ENCODE results near the gene CCL4L2.
"Not testable (repeated sequence)": the region's sequence is repeated elsewhere in the genome, so short reads cannot be mapped to it uniquely, and the experiment has no call there.

The CCL4L2 gene

DNA sequence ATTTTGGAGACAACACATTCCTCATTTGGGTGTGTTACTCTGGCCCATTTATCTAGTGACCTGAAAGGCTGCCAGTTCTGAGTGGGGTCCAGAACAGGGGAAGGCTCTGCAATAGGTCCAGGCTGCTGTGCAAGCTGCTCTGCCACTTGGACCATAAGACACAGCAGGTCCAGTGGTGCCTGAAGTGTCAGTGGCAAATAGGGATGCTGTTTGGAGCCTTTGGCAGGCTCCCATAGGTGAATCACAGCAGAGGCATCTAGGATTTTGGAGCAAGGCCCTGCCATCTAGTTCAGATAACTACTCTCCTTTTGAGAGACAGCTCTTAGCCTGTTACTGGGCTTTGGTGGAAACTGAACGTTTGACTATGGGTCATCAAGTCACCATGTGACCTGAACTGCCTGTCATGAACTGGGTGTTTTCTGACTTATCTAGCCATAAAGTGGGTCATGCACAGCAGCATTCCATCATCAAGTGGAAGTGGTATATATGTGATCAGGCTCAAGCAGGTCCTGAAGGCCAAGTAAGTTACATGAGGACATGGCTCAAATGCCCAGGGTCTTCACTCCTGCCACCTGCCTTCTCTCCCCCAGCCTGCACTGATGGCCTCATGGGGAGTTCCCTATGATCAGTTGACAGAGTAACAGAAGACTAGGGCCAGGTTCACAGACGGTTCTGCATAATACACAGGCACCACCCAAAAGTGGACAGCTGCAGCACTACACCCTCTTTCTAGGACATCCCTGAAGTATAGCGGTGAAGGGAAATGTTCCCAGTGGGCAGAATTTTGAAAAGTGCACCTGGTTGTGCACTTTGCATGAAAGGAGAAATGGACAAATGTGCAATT is 10.1 kb downstream of the CCL4L2 start:
- H2AFZ ChIP-seq (ENCODE audit: low read depth, low read length); H3K36me3 ChIP-seq (ENCODE audit: insufficient read depth, low read length); H3K9me3 ChIP-seq (ENCODE audit: low read length); H3K4me3 ChIP-seq (ENCODE audit: low read length); H3K4me1 ChIP-seq (ENCODE audit: insufficient read depth, low read length); H3K27me3 ChIP-seq (ENCODE audit: insufficient read depth, low read length): not testable (repeated sequence)

DNA sequence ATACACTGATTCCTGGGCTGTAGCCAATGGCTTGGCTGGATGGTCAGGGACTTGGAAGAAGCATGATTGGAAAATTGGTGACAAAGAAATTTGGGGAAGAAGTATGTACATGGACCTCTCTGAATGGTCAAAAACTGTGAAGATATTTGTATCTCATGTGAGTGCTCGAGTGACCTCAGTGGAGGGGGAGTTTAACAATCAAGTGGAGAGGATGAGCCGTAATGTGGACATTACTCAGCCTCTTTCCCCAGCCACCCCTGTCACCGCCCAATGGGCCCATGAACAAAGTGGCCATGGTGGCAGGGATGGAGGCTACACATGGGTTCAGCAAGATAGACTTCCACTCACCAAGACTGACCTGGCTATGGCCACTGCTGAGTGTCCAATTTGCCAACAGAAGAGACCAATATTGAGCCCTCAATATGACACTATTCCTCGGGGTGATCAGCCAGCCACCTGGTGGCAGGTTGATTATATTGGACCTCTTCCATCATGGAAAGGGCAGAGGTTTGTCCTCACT is 10.8 kb downstream of the CCL4L2 start:
- not testable (repeated sequence) for H3K36me3 ChIP-seq (ENCODE audit: insufficient read depth, low read length); H3K4me3 ChIP-seq (ENCODE audit: low read length); H2AFZ ChIP-seq (ENCODE audit: low read depth, low read length); H3K27me3 ChIP-seq (ENCODE audit: insufficient read depth, low read length); H3K4me1 ChIP-seq (ENCODE audit: insufficient read depth, low read length); H3K9me3 ChIP-seq (ENCODE audit: low read length)

DNA sequence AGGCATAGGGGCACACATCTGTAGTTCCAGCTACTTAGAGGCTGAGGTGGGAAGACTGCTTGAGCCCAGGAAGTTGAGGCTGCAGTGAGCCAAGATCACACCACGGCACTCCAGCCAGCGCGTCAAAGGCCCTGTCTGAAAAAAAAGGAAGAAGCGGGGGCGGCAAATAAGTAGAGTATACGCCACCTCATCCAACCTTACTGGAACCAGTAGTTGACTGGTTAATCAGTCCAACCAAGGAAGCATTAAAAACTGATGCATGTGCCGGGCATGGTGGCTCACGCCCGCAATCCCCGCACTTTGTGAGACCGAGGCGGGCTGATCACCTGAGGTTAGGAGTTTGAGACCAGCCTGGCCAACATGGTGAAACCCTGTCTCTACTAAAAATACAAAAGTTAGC is 12.1 kb downstream of the CCL4L2 start:
- not testable (repeated sequence) for H3K4me3 ChIP-seq (ENCODE audit: low read length); H3K4me1 ChIP-seq (ENCODE audit: insufficient read depth, low read length); H2AFZ ChIP-seq (ENCODE audit: low read depth, low read length); H3K27me3 ChIP-seq (ENCODE audit: insufficient read depth, low read length); H3K36me3 ChIP-seq (ENCODE audit: insufficient read depth, low read length); H3K9me3 ChIP-seq (ENCODE audit: low read length)

DNA sequence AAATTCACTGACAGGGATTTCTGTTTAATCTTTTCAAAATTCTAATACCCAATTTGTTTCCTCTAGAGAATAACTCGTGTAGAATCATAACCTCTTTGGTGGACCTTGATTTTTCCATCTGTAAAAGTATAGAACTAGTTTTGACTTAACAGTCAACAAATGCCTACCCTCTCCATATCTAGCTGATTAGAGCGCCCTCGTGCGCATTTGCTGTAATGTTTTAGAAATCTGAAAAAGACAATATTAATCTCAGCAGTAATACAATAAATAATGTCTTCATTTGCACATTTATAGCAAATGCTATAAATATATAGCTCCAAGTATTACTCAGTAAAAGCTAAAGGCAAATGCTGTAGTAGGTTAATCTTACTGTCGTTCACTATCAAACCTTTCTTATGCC is 18.8 kb downstream of the CCL4L2 start:
- not testable (repeated sequence) for H2AFZ ChIP-seq (ENCODE audit: low read depth, low read length); H3K4me3 ChIP-seq (ENCODE audit: low read length); H3K36me3 ChIP-seq (ENCODE audit: insufficient read depth, low read length); H3K4me1 ChIP-seq (ENCODE audit: insufficient read depth, low read length); H3K9me3 ChIP-seq (ENCODE audit: low read length); H3K27me3 ChIP-seq (ENCODE audit: insufficient read depth, low read length)

DNA sequence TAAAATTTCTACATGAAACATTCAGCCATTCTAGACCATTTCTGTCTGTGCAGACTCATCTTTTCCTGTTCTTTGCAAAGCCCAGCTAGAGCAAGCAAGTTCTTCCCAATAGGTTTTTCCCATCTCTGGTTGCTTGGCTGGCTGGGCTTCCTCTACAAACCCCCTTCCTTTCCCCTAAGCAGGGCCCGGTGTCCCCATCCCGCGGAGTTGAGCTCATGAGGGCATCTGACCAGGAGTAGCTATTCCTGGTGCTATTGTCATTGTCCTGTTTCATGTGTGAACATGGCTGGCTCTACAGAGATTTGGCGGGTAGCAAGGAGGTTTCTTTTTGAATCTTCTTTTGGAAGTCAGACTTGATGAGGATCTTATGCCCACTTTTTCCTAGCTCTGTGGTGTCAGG is 31.2 kb downstream of the CCL4L2 start:
- H3K27me3 ChIP-seq (ENCODE audit: insufficient read depth, low read length); H3K36me3 ChIP-seq (ENCODE audit: insufficient read depth, low read length); H2AFZ ChIP-seq (ENCODE audit: low read depth, low read length); H3K9me3 ChIP-seq (ENCODE audit: low read length); H3K4me3 ChIP-seq (ENCODE audit: low read length); H3K4me1 ChIP-seq (ENCODE audit: insufficient read depth, low read length): not testable (repeated sequence)
